MCF 10A (cell line): ENCODE data around the gene KAT7. TPM values are rescaled to one million over a fixed set of nuclear protein-coding genes. Genes with fewer than 3 reads are reported as not detected.

Source experiments
- BruUV-seq: library from RNA; stranded (reverse); fragments of 400-500 nt; replicated peaks from 2 replicates; lab custom pipeline; 2021; lab: Mats Ljungman, UMichigan
- CTCF ChIA-PET: fragments of 300-600 bp; sonication (Branson Sonifier 250); formaldehyde crosslinking; extraction: SDS; loops from one replicate; lab custom pipeline; 2021; ENCODE audit warnings: antibody characterized with exemption, inconsistent platforms; lab: Yijun Ruan, JAX
- POLR2A ChIA-PET: fragments of 300-600, 350-650 bp; sonication (Branson Sonifier 250); formaldehyde crosslinking; extraction: SDS; loops from one replicate; lab custom pipeline; 2020; ENCODE audit warnings: antibody characterized with exemption, inconsistent platforms; lab: Yijun Ruan, JAX
- DNase-seq: peaks from one replicate; pipeline ENCODE4 v3.0.0-alpha.2; 2018; ENCODE audit not compliant: unreplicated experiment
- H3K27ac Mint-ChIP-seq: one replicate; pipeline ENCODE4 v1.8.0; 2022; ENCODE audit warnings: mild to moderate bottlenecking, low read depth, mixed read lengths; ENCODE audit not compliant: unreplicated experiment
- H3K27me3 Mint-ChIP-seq: one replicate; pipeline ENCODE4 v1.8.0; 2022; ENCODE audit warnings: mixed read lengths; ENCODE audit not compliant: insufficient read depth, unreplicated experiment
- H3K36me3 Mint-ChIP-seq: one replicate; pipeline ENCODE4 v1.8.0; 2022; ENCODE audit warnings: mild to moderate bottlenecking, moderate library complexity, mixed read lengths; ENCODE audit not compliant: insufficient read depth, unreplicated experiment
- H3K4me1 Mint-ChIP-seq: one replicate; pipeline ENCODE4 v1.8.0; 2022; ENCODE audit warnings: mixed read lengths; ENCODE audit not compliant: insufficient read depth, unreplicated experiment
- H3K4me3 Mint-ChIP-seq: one replicate; pipeline ENCODE4 v1.8.0; 2022; ENCODE audit warnings: mild to moderate bottlenecking, moderate library complexity, mixed read lengths; ENCODE audit not compliant: unreplicated experiment
- H3K9me3 Mint-ChIP-seq: one replicate; pipeline ENCODE4 v1.8.0; 2022; ENCODE audit warnings: mixed read lengths; ENCODE audit not compliant: unreplicated experiment
- CTCF ChIP-seq: fragments of 200-600 bp; IDR thresholded peaks from one replicate; pipeline ENCODE4 v1.8.0; 2022; ENCODE audit warnings: antibody characterized with exemption, mild to moderate bottlenecking; ENCODE audit not compliant: unreplicated experiment
- intact Hi-C: fragments of 100-400 bp; cut with micrococcal nuclease; formaldehyde crosslinking; loops from 2 replicates; pipeline ENCODE4 v1.14.1; 2022
- total RNA-seq: library from RNA; stranded (reverse); gene quantifications from 2 replicates; pipeline ENCODE4 v1.2.3, GENCODE V29; 2022

KAT7 gene
- total RNA-seq, 1 experiment from 2014 or later = 53.7 TPM

- TF ChIP-seq CTCF = no peak
- Mint-ChIP-seq H3K4me3 (no peak overlapping the region), H3K27ac (no peak overlapping the region), H3K9me3 (no peaks in the 10 kb centered on the region), H3K4me1 (no peaks in the 10 kb centered on the region), H3K27me3 (no peaks in the 10 kb centered on the region), H3K36me3 (no peaks in the 10 kb centered on the region)
- no peak for DNase-seq
- BruUV-seq = no TSS peak
- ChIA-PET CTCF (no interaction called here), POLR2A (no interaction called here)
- intact Hi-C loops = no loop called here
Measured at GRCh38 chr17:49842846-49843245, 54.4 kb downstream of the KAT7 start.

- no peaks in the 10 kb centered on the region for H3K4me1 Mint-ChIP-seq
- no peaks in the 10 kb centered on the region for H3K27me3 Mint-ChIP-seq
- ChIA-PET CTCF (interaction anchor here (1.5 kb wide), 1 partner anchor 153 kb away, joined by 7 read pairs; no protein-coding TSS in a partner anchor), POLR2A (interaction anchor here (0.5 kb wide), 2 partner anchors 23 to 428 kb away, joined by 4 to 5 read pairs; no protein-coding TSS in a partner anchor)
- no peak overlapping the region for H3K4me3 Mint-ChIP-seq
- no peaks in the 10 kb centered on the region for H3K9me3 Mint-ChIP-seq
- peak; percentile 30 for DNase-seq
- H3K27ac Mint-ChIP-seq = no peak overlapping the region
- TF ChIP-seq CTCF = peak; percentile 19
- no peaks in the 10 kb centered on the region for H3K36me3 Mint-ChIP-seq
- no TSS peak for BruUV-seq
- intact Hi-C loops = no loop called here
Measured at GRCh38 chr17:49843774-49844350, 55.4 kb downstream of the KAT7 start.

GRCh38 chr17:49845321-49845720 lies 56.8 kb downstream of the KAT7 start:
- intact Hi-C loops = no loop called here
- no peaks in the 10 kb centered on the region for H3K36me3 Mint-ChIP-seq
- H3K9me3 Mint-ChIP-seq = no peaks in the 10 kb centered on the region
- no peak for DNase-seq
- no TSS peak for BruUV-seq
- no peaks in the 10 kb centered on the region for H3K27me3 Mint-ChIP-seq
- POLR2A ChIA-PET = no interaction called here
- TF ChIP-seq CTCF = no peak
- no peak overlapping the region for H3K4me3 Mint-ChIP-seq
- no peaks in the 10 kb centered on the region for H3K4me1 Mint-ChIP-seq
- CTCF ChIA-PET = interaction anchor here (0.6 kb wide), 1 partner anchor 152 kb away, joined by 3 read pairs; no protein-coding TSS in a partner anchor
- no peak overlapping the region for H3K27ac Mint-ChIP-seq

GRCh38 chr17:49846938-49847712 lies 58.6 kb downstream of the KAT7 start:
- ChIA-PET POLR2A (no interaction called here), CTCF (interaction anchor here (1.2 kb wide), 1 partner anchor 150 kb away, joined by 3 read pairs; no protein-coding TSS in a partner anchor)
- intact Hi-C loops = no loop called here
- no peak overlapping the region for H3K27ac Mint-ChIP-seq
- TF ChIP-seq CTCF = no peak
- no peak for DNase-seq
- BruUV-seq = no TSS peak
- peaks cover 4% of the 10 kb centered on the region for H3K27me3 Mint-ChIP-seq
- no peaks in the 10 kb centered on the region for H3K9me3 Mint-ChIP-seq
- no peaks in the 10 kb centered on the region for H3K36me3 Mint-ChIP-seq
- H3K4me3 Mint-ChIP-seq = no peak overlapping the region
- H3K4me1 Mint-ChIP-seq = no peaks in the 10 kb centered on the region
